ENCODE data around the gene PPP1R37.
A peak's percentile ranks its signal among the peaks of the same experiment; 100 is the strongest.

PPP1R37 gene

DNA sequence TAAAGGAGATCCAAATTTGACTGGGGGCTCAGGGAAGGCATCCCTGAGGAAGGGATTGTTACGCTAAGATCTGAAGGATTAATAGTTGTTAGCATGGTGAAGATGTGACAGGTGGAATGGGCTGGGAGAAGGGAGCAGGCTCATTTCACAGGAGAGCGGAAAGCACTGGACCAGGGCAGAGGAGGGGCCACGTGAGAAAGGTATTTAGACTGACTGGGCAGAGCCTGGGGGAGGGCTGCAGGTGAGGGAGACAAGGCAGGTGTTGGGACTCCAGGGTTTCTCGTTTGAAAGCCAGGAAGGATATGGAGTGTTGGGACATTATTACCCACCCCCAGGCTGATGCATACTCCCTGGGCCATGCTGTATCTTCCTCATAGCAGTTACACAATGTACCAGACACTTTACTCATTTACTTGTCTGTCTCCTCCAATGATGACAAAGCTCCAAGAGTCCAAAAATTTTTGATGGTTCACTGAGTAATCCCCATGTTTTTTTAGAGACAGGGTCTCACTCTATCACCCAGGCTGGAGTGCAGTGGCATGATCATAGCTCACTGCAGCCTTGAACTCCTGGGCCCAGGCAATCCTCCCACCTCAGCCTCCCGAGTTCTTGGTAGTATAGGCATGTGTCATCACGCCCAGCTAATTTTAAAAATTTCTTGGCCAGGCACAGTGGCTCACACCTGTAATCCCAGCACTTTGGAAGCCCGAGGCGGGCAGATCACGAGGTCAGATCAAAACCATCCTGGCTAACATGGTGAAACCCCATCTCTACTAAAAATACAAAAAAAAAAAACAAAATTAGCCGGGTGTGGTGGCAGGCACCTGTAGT is 82.8 kb downstream of the PPP1R37 start:
- no peak for DNase-seq

DNA sequence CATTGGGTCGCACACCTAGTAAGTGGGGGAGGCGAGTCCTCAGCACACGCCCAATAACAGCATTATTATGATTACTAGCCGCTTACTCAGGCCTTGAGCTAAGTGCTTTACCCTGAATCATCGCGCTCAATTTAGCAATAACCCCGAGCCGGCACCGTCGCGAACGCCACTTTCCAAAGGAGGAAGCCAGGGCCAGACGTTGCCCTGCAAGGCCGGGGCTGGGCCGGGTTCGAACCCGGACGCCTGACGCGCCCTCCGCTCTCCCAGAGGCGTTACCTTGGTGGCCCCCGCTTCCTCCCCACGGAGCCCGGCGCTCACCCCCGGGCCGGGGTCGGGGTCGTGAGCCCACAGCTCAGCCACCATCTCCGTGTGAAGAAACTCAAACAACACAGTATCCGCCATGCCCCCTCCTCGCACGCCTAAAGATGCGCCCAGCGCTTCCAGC is 84.9 kb downstream of the PPP1R37 start, which contains the start of gene TRAPPC6A:
Gene TRAPPC6A (minus strand): TSS at position 421 of the 445 bp plus-strand sequence. CDS start 19 bp downstream, at position 402.
- no peak for DNase-seq

DNA sequence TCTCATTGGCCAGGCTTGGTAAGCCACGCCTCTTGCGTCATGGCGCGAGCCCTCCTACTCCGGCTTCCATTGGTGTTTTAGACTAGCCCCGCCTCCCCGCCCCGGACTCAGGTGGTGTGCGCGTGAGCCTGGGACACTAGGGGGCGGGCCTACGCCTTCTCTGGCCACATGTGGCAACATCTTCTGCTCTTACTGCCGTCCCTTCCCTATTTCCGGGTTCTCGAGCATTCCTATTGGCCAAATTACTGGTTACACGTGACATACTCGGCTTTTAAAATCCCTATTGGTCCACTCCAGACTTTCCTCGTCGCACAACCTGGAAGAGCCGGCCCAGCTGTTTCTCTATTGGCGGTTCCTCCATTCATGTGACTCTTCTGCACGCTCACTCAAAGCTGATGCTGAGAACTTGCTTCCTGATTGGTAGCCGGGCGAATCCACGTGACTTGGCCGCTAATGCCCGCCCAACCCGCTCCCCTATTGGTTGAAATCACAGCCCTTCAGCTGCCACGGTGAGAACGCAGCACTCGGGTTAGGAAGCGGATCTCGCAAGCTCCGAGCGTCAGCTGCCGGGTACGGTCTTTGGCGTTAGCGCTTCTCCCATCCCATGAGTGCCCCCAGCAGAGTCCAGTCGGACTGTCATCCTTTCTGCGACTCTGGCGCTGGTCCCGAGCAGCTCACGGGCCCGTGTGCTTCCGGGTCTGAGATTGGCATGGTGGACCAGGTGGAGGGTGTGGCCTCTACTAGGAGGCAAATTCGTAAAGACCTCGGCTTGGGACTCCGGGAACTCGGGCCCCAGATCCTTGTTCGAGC is 85.5 kb downstream of the PPP1R37 start, which contains the start of gene BLOC1S3:
Gene BLOC1S3 (plus strand): TSS at position 523 of the 810 bp plus-strand sequence. CDS start 513 bp downstream, outside the sequence.
- DNase-seq = peak; percentile 97

DNA sequence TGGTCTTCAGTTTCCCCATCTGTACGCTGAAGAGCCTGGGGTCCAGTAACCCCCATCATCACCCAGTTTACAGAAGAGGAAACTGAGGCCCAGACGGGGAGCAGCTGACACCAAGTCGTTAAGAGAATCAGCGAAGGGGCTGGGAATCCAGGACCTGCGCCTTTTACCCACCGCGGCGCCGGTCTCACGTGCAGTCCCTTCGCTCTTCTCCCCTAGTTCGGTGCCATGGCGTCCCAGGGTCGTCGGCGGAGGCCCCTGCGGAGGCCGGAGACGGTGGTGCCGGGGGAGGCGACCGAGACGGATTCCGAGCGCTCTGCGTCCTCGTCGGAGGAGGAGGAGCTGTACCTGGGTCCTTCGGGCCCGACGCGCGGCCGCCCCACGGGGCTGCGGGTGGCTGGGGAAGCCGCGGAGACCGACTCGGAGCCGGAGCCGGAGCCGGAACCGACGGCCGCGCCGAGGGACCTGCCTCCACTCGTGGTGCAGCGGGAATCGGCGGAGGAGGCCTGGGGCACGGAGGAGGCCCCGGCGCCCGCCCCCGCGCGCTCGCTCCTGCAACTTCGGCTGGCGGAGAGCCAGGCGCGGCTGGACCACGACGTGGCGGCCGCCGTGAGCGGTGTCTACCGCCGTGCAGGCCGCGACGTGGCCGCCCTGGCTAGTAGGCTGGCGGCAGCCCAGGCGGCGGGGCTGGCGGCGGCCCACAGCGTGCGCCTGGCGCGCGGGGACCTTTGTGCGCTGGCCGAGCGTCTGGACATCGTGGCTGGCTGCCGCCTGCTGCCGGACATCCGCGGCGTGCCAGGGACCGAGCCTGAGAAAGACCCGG is 86.3 kb downstream of the PPP1R37 start:
- DNase-seq = no peak

DNA sequence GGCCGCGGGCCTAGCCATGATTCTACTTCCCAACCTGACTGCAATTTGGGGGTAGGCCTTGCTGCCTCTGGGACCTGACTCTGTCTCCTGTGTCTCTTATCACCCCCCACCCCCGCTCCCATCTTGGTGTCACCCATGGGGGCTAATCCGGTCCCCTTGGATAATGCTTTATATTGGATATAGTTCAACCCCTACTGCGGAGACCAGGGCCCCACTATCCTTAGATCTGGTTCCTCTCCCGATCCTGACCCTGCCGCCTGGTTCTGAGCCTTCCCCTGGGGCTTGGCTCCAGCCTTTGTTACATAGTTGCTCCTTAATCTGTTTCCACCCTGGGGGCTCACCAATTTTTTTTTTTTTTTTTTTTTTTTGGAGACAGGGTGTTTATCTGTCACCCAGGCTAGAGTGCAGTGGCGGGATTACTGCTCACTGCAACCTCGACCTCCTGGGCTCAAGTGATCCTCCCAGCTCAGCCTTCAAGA is 87.0 kb downstream of the PPP1R37 start:
- no peak for DNase-seq

DNA sequence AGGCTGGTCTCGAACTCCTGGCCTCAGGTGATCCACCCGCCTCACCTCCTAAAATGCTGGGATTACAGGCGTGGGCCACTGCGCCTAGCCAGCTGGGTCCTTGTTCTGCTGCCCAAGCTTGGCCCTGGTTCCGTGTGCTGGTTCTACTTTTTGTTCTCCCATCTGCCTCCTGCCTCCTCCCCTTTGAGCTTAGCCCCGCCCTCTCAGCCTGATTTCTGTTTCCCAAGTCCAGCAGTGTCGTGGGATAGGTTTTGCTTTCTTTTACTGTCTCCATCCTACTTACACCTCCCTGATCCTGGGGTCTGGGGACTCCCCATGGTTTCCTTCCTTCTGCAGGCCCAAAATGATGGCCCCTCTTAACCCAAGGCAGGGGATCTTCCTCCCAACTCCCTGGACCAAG is 88.0 kb downstream of the PPP1R37 start:
- no peak for DNase-seq

DNA sequence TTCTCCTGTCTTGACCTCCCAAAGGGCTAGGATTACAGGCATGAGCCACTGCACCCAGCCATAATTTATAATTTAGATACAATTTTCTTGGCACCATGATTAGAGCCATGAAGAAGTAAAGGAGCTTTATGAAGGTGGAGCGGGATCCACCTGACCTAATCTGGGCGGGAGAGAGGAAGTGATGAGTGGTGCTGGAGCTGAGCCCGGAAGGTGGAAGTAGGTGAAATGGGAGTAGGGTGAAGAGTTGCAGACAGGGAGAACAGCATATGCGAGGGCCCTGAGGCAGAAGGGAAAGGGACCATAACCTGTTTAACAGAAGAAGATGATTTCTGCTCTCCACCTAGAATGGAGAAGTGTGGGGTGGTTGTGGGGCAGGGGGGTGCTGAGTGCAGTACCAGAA is 89.8 kb downstream of the PPP1R37 start:
- DNase-seq = no peak

DNA sequence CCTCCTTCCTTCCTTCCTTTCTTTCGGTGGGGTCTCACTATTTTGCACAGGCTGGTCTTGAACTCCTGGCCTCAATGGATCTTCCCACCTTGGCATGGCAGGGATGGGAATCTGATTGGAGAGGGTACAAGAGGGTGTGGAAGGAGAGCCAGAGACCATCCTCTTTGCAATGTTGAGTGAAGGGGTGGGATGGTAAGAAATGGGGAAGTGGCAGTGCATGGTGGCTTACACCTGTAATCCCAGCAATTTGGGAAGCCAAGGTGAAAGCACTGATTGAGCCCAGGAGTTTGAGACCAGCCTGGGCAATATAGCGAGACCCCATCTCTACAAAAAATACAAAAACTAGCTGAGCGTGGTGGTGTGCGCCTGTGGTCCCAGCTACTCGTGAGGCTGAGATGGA is 91.1 kb downstream of the PPP1R37 start:
- no peak for DNase-seq

DNA sequence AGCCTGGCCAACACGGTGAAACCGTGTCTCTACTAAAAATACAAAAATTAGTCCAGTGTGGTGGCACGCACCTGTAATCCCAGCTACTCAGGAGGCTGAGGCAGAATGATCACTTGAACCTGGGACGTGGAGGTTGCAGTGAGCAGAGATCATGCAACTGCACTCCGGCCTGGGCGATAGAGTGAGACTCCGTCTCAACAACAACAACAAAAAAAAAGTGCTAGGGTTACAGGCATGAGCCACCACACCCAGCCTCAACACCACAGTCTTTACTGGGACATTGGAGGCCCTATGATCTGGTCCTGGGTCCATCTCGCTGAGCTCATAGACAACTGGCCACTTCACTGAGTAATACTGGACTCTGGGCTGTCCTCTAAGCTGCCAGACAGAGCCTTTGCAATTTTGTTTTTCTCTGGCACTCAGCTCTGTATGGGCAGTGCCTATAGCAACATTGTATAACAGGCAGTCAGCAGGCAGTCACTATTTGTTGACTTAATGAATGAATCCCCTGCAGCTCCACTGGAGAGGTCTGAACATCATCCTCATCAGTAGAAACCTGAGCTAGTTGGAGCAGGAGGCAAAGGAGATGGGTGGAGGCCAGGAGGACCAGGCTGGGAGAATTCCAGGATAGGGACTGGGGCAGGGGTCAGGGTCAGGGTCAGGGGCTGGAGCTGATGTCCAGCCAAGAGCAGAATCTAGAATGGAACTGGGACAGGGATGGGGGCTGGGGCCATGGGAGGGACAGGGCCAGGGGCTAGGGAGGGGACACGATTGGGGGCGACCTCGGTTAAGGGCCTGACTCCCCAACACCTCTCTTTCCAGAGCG is 93.7 kb downstream of the PPP1R37 start:
- no peak for DNase-seq

DNA sequence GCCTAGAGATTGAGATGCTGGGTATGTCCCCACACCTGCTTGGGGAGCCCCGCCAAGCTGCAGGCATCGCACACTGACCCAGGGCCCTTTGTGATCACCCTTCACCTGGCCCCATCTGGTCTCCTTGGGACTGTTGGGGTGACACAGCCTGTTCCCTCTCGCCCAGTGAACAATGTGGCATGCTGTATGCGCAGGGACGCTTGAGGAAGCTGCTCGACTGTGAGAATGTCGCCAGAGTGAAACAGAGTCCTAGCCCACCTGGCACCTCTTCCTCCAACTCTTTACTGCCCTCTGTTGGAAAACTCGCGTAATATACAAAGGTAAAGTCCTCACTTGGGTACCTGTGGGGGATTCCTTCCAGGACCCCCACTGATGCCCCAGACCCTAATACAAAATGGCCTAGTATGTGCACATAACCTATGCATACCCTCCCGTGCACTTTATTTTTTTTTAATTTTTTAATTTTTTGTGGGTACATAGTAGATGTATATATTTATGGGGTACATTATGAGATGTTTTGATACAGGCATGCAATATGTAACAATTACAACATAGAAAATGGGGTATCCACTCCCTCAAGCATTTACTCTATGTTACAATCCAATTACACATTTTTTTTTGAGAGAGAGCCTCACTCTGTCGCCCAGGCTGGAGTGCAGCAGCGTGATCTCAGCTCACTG is 94.6 kb downstream of the PPP1R37 start:
- peak; percentile 20 for DNase-seq

DNA sequence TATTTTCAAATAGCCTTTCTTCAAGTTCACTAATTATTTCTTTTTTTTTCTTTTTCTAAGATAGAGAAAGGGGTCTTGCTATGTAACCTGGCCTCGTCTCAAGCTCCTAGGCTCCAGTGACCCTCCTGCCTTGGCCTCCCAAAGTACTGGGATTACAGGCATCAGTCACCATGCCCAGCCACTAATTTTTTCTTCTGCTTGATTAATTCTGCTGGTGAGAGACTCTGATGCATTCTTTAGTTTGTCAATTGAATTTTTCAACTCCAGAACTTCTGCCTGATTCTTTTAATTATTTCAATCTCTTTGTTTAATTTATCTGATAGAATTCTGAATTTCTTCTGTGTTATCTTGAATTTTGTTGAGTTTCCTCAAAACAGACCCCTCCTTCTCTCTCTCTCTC is 97.0 kb downstream of the PPP1R37 start:
- no peak for DNase-seq

DNA sequence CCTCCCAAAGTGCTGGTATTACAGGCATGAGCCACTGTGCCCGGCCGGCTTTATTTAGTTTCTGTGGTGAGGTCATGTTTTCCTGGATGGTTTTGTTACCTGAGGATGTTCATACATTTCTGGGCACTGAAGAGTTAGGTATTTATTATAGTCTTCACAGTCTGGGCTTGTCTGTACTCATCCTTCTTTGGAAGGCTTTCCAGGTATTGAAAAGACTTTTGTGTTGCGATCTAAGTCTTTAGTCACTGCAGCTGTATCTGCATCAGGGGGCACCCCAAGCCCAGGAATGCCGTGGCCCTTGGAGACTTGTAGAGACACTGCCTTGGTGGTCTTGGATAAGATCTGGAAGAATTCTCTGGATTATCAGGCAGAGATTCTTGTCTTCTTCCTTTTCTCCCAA is 98.4 kb downstream of the PPP1R37 start:
- no peak for DNase-seq

DNA sequence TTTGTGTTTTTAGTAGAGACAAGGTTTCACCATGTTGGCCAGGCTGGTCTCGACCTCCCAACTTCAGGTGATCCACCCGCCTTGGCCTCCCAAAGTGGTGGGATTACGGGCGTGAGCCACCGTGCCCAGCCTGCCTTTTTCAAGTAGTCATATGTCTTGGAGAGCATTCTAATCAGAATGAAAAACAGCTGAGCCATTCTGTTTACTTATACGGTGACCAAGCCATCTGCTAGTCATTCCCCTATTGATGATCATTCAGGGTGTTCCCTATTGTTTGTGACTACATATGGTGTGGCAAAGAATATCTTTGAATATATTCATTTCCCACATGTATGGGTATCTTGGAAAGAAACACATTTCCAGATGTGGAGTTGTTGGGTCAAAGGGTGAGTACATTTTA is 102.8 kb downstream of the PPP1R37 start:
- no peak for DNase-seq
